HepG2 (cell line): ENCODE measurements around the gene G6PC3. TPM values are rescaled to one million over a fixed set of nuclear protein-coding genes. Genes with fewer than 3 reads are reported as not detected.

Experiments used
- HNRNPLL ChIP-seq: fragments of 200-400 bp; formaldehyde crosslinking; IDR thresholded peaks from 2 replicates; pipeline ENCODE4 v1.6.1; 2017; ENCODE audit warnings: mild to moderate bottlenecking, low read depth, low read length; ENCODE audit not compliant: poor library complexity, severe bottlenecking
- PRMT3 ChIP-seq: sonication (generic); formaldehyde crosslinking; IDR thresholded peaks from 2 replicates; pipeline ENCODE4 v1.8.1; 2022; ENCODE audit warnings: low read depth, mild to moderate bottlenecking, moderate library complexity, missing genetic modification reagents, borderline replicate concordance
- SAFB2 ChIP-seq: sonication (generic); formaldehyde crosslinking; IDR thresholded peaks from 2 replicates; pipeline ENCODE4 v1.5.1; 2020; ENCODE audit warnings: missing genetic modification reagents, low read depth, mild to moderate bottlenecking, borderline replicate concordance
- TP53 ChIP-seq: sonication (generic); formaldehyde crosslinking; conservative IDR thresholded peaks from 2 replicates; pipeline ENCODE4 v1.4.0; 2020; ENCODE audit warnings: missing genetic modification reagents
- ZFP90 ChIP-seq: sonication (generic); formaldehyde crosslinking; IDR thresholded peaks from 2 replicates; pipeline ENCODE4 v1.8.0; 2022; ENCODE audit warnings: missing genetic modification reagents, mild to moderate bottlenecking, inconsistent platforms, borderline replicate concordance
- ZSCAN21 ChIP-seq: sonication (generic); formaldehyde crosslinking; IDR thresholded peaks from 2 replicates; pipeline ENCODE4 v1.8.0; 2022; ENCODE audit warnings: mild to moderate bottlenecking, missing genetic modification reagents, moderate library complexity, borderline replicate concordance
- polyA plus RNA-seq, 8 experiments: library from polyadenylated mRNA; depleted of rRNA in 3 of 8; stranded (reverse) in 7 of 8; unstranded in 1 of 8; fragments of >200 nt; fragmentation: Illumina TruSeq in 4 of 8; extraction: Trizol in 4 of 8; gene quantifications; 2 replicates each; pipeline versions ENCODE4 v1.2.1 to v1.2.3, GENCODE V29; 2011 to 2016; ENCODE audit warnings: low read depth in 4 of 8, missing spikeins in 1 of 8, mixed read lengths in 1 of 8; ENCODE audit not compliant: insufficient read depth in 1 of 8
- total RNA-seq, 5 experiments: library from RNA; depleted of rRNA; stranded (reverse); fragments of >200 nt; fragmentation: Illumina TruSeq; extraction: Trizol; gene quantifications; 2 replicates each; pipeline ENCODE4 v1.2.3, GENCODE V29; 2016; ENCODE audit warnings: low read depth in 1 of 5
- TF ChIP-seq, protein P1 (sequence below): sonication (generic); formaldehyde crosslinking; IDR thresholded peaks from 2 replicates; pipeline ENCODE4 v1.8.0; 2022; ENCODE audit warnings: missing genetic modification reagents, mild to moderate bottlenecking, inconsistent platforms, borderline replicate concordance
- TF ChIP-seq, protein P2 (sequence below): sonication (generic); formaldehyde crosslinking; IDR thresholded peaks from 2 replicates; pipeline ENCODE4 v1.4.0; 2020; ENCODE audit warnings: missing genetic modification reagents

The G6PC3 gene
- total and polyA plus RNA-seq, 2 of the 13 experiments (the other 11 are each of a cell fraction or from before 2014, with no cell fraction given) = 38.5 to 75.8 TPM

DNA sequence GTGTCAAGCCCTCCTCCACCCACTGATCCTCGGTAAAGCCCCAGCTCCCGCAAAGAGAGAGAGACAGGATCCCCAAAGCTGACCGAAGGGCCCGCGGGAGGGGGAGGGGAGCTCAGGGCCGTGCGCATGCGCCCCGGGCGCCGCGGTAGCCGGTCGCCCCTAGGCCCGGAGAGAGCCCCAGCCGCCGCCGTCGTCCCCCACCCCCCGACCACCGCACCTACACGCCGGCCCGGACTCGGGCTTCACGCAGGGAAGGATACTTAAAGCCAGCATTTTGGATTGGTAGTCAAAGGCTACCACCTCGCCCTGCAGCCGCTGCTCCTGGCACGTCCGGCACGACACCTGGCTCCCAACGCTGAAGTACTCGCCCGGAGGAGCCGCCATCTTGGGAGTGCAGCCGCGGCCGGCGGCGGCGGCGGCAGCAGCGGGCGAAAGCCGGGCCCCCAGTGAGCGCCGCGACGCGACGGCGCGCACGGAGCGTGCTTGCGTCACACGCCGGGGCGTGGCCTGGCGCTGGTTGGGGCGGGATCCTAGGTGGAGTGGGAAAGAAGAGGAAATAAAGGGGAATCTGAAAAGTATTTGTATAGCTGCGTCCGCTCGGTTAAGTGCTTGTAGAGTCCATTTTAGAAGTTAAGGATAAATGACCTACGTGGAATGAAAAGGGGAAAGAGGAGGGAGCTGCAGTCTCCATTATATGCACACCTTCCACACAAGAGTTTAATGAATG lies 4.2 kb upstream of the G6PC3 start, which contains the start of gene LSM12 (continued):
- TF ChIP-seq, protein P1, sequence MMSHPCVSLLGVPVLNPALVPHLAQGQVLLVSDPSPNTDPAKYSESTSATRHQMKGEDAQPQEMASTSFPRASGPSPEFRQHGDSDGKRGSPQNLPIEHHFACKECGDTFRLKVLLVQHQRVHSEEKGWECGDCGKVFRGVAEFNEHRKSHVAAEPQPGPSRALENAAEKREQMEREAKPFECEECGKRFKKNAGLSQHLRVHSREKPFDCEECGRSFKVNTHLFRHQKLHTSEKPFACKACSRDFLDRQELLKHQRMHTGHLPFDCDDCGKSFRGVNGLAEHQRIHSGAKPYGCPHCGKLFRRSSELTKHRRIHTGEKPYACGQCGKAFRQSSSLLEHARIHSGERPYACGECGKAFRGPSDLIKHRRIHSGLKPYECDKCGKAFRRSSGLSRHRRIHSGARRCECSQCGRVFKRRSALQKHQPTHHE (CRISPR knock-in tag) = peak; percentile 55; the same call in 1 of the 2 replicates
- peak; percentile 72; the same call in 1 of the 2 replicates for TF ChIP-seq ZFP90
- peak; percentile 81 for TF ChIP-seq SAFB2 (CRISPR knock-in tag)
- peak; percentile 44 for TF ChIP-seq ZSCAN21 (CRISPR knock-in tag)
- TF ChIP-seq PRMT3 (CRISPR knock-in tag) = 0 out of 2 replicates have a peak, but pooled peaks have one; percentile 56
- TF ChIP-seq, protein P2, sequence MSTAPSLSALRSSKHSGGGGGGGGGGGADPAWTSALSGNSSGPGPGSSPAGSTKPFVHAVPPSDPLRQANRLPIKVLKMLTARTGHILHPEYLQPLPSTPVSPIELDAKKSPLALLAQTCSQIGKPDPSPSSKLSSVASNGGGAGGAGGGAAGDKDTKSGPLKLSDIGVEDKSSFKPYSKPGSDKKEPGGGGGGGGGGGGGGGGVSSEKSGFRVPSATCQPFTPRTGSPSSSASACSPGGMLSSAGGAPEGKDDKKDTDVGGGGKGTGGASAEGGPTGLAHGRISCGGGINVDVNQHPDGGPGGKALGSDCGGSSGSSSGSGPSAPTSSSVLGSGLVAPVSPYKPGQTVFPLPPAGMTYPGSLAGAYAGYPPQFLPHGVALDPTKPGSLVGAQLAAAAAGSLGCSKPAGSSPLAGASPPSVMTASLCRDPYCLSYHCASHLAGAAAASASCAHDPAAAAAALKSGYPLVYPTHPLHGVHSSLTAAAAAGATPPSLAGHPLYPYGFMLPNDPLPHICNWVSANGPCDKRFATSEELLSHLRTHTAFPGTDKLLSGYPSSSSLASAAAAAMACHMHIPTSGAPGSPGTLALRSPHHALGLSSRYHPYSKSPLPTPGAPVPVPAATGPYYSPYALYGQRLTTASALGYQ (CRISPR knock-in tag) = peak; percentile 18; the same call in 1 of the 2 replicates
- TF ChIP-seq HNRNPLL = peak; percentile 88
- TF ChIP-seq TP53 (CRISPR knock-in tag) = 0 out of 2 replicates have a peak, but pooled peaks have one; percentile 4
